B cell (primary cell): Measurements from ENCODE around the gene ADAMTS14. TPM values are rescaled to one million over a fixed set of nuclear protein-coding genes. Genes with fewer than 3 reads are reported as not detected.

Experiments used
- ATAC-seq: fragments of 200-7000 bp; cut with Tn5 transposase; one replicate; pipeline ENCODE4 v1.10.0; 2021; ENCODE audit warnings: low read depth, mild to moderate bottlenecking, moderate number of reproducible peaks, moderate library complexity
- CTCF ChIA-PET: fragments of 350-600 bp; sonication (Branson Sonifier 250); formaldehyde crosslinking; loops from one replicate; lab custom pipeline; 2021; ENCODE audit warnings: antibody characterized with exemption, inconsistent platforms; lab: Charles Lee
- POLR2A ChIA-PET: fragments of 350-600 bp; sonication (Branson Sonifier 250); formaldehyde crosslinking; loops from one replicate; lab custom pipeline; 2021; ENCODE audit warnings: antibody characterized with exemption; lab: Charles Lee
- DNase-seq: peaks from one replicate; pipeline ENCODE4 v3.0.0; 2013
- H2AFZ ChIP-seq: 2 replicates; pipeline ENCODE4 v1.6.1; 2012; ENCODE audit warnings: mild to moderate bottlenecking, low read depth, low read length; ENCODE audit not compliant: insufficient read depth, poor library complexity, severe bottlenecking
- H3K27ac ChIP-seq, 2 donors: 1 replicate in 1 of 2; 2 replicates in 1 of 2; pipeline ENCODE4 v1.5.1; 2012 to 2013; ENCODE audit warnings: low read length in 2 of 2, mild to moderate bottlenecking in 2 of 2, moderate library complexity in 1 of 2
- H3K27me3 ChIP-seq, 4 experiments: fragments of 200-600 bp in 1 of 4; sonication (generic) in 1 of 4; replicated peaks in 1 of 4; 1 replicate in 2 of 4; 2 replicates in 2 of 4; pipeline versions ENCODE4 v1.6.1 to v1.7.0; 2013 to 2016; ENCODE audit warnings: low read length in 3 of 4, mild to moderate bottlenecking in 2 of 4, mixed read lengths in 1 of 4, moderate library complexity in 1 of 4; ENCODE audit not compliant: insufficient read depth in 4 of 4, control insufficient read depth in 3 of 4; ENCODE audit errors: control extremely low read depth in 1 of 4
- H3K36me3 ChIP-seq, 2 experiments: replicated peaks in 1 of 2; 1 replicate in 1 of 2; 2 replicates in 1 of 2; pipeline versions ENCODE4 v1.6.1 to v1.7.1; 2013; ENCODE audit warnings: low read length in 1 of 2; ENCODE audit not compliant: insufficient read depth in 2 of 2, control insufficient read depth in 1 of 2; ENCODE audit errors: control extremely low read depth in 1 of 2, extremely low read depth in 1 of 2
- H3K4me1 ChIP-seq, 2 donors: fragments of 200-600 bp in 1 of 2; sonication (generic) in 1 of 2; 1 replicate in 1 of 2; 2 replicates in 1 of 2; pipeline versions ENCODE4 v1.5.1 to v1.6.1; 2013 to 2017; ENCODE audit warnings: low read length in 2 of 2; ENCODE audit not compliant: control insufficient read depth in 2 of 2, insufficient read depth in 2 of 2
- H3K4me2 ChIP-seq: replicated peaks from 2 replicates; pipeline ENCODE3; 2012; ENCODE audit warnings: mild to moderate bottlenecking, low read depth, low read length; ENCODE audit not compliant: poor library complexity, severe bottlenecking
- H3K4me3 ChIP-seq, 5 experiments: fragments of 200-600 bp in 1 of 5; sonication (generic) in 1 of 5; 1 replicate in 3 of 5; 2 replicates in 2 of 5; pipeline versions ENCODE4 v1.5.1 to v1.7.0; 2011 to 2016; ENCODE audit warnings: low read length in 4 of 5, mild to moderate bottlenecking in 4 of 5, low read depth in 2 of 5, control low read depth in 1 of 5, moderate library complexity in 1 of 5; ENCODE audit not compliant: insufficient read depth in 1 of 5; ENCODE audit errors: control extremely low read depth in 1 of 5, extremely low read depth in 1 of 5
- H3K79me2 ChIP-seq: fragments of 200-600 bp; sonication (generic); one replicate; pipeline ENCODE4 v1.6.0; 2016; ENCODE audit warnings: low read length; ENCODE audit not compliant: control insufficient read depth, insufficient read depth
- H3K9ac ChIP-seq: fragments of 200-600 bp; sonication (generic); 2 replicates; pipeline ENCODE4 v1.6.1; 2017; ENCODE audit warnings: mild to moderate bottlenecking, low read length, moderate library complexity
- H3K9me3 ChIP-seq, 3 donors: one replicate each; pipeline versions ENCODE4 v1.6.1 to v1.7.1; 2013; ENCODE audit warnings: low read length in 2 of 3; ENCODE audit not compliant: control insufficient read depth in 2 of 3, insufficient read depth in 1 of 3; ENCODE audit errors: control extremely low read depth in 1 of 3
- H4K20me1 ChIP-seq: 2 replicates; pipeline ENCODE4 v1.6.0; 2012; ENCODE audit warnings: mild to moderate bottlenecking, low read length; ENCODE audit not compliant: insufficient read depth, control insufficient read depth, poor library complexity, severe bottlenecking
- H3K27ac Mint-ChIP-seq: one replicate; pipeline ENCODE4 v1.8.0; 2021; ENCODE audit warnings: mixed read lengths
- H3K27me3 Mint-ChIP-seq: one replicate; pipeline ENCODE4 v1.8.0; 2021; ENCODE audit warnings: mixed read lengths
- H3K4me1 Mint-ChIP-seq: one replicate; pipeline ENCODE4 v1.8.0; 2021; ENCODE audit warnings: mixed read lengths
- H3K4me3 Mint-ChIP-seq: one replicate; pipeline ENCODE4 v1.8.0; 2021; ENCODE audit warnings: mixed read lengths
- H3K9me3 Mint-ChIP-seq: one replicate; pipeline ENCODE4 v1.8.0; 2022; ENCODE audit warnings: mixed read lengths; ENCODE audit not compliant: insufficient read depth
- CTCF ChIP-seq: fragments of 200-600 bp; IDR thresholded peaks from one replicate; pipeline ENCODE4 v1.8.0; 2022; ENCODE audit warnings: antibody characterized with exemption, mild to moderate bottlenecking
- EZH2 ChIP-seq: IDR thresholded peaks from 2 replicates; pipeline ENCODE4 v1.6.1; 2012; ENCODE audit warnings: borderline replicate concordance, low read depth, mild to moderate bottlenecking, moderate library complexity, low read length; ENCODE audit not compliant: insufficient read depth, poor library complexity, severe bottlenecking
- WGBS: methylation state at CpG from one replicate; pipeline ENCODE4 v1.1.5; 2013; ENCODE audit warnings: missing lambda C conversion rate; ENCODE audit not compliant: insufficient coverage; 5-methylcytosine and 5-hydroxymethylcytosine counted together
- intact Hi-C: fragments of 100-400 bp; cut with micrococcal nuclease; formaldehyde crosslinking; loops from one replicate; pipeline ENCODE4 v1.10.0; 2022
- polyA plus RNA-seq: library from polyadenylated mRNA; depleted of rRNA; stranded (reverse); fragments of >200 nt; gene quantifications from 2 replicates; pipeline ENCODE4 v1.2.3, GENCODE V29; 2012
- total RNA-seq, 2 donors: library from RNA; stranded (reverse); fragments of 120-200 nt in 1 of 2; gene quantifications; 1 replicate in 1 of 2; 2 replicates in 1 of 2; pipeline versions ENCODE4 v1.2.3 to v1.2.4, GENCODE V29; 2013 to 2022

Gene ADAMTS14
- total and polyA plus RNA-seq, 2 donors (not counting 1 experiment from before 2014, with no cell fraction given) = not detected

- no peaks in the 10 kb centered on the region for H3K4me1 Mint-ChIP-seq
- Histone ChIP-seq H3K27me3 (no peaks in the 10 kb centered on the region), H3K9ac (no peak overlapping the region), H3K4me2 (no peak overlapping the region), H3K4me3 (no peak overlapping the region), H3K9me3 (no peaks in the 10 kb centered on the region), H3K36me3 (no peaks in the 10 kb centered on the region), H3K79me2 (no peaks in the 10 kb centered on the region), H4K20me1 (no peaks in the 10 kb centered on the region), H3K4me1 (no peaks in the 10 kb centered on the region), H2AFZ (no peak overlapping the region), H3K27ac (no peak overlapping the region)
- POLR2A ChIA-PET = no interaction called here
- WGBS = 97% methylated on average over 15 of the region's 17 CpGs
- no peaks in the 10 kb centered on the region for H3K9me3 Mint-ChIP-seq
- intact Hi-C loops = no loop called here
- H3K27ac Mint-ChIP-seq = no peak overlapping the region
- ATAC-seq (no peak), DNase-seq (no peak)
- peaks cover 1% of the 10 kb centered on the region for H3K27me3 Mint-ChIP-seq
- CTCF ChIA-PET = no interaction called here
- TF ChIP-seq CTCF (no peak), EZH2 (no peak)
- no peak overlapping the region for H3K4me3 Mint-ChIP-seq
Measured at GRCh38 chr10:70743430-70743788, 71.1 kb downstream of the ADAMTS14 start.

GRCh38 chr10:70743879-70744278 is 71.6 kb downstream of the ADAMTS14 start:
- intact Hi-C loops = no loop called here
- Histone ChIP-seq H3K79me2 (no peaks in the 10 kb centered on the region), H3K27me3 (no peaks in the 10 kb centered on the region), H4K20me1 (no peaks in the 10 kb centered on the region), H3K27ac (no peak overlapping the region), H3K36me3 (no peaks in the 10 kb centered on the region), H3K4me3 (no peak overlapping the region), H3K9ac (no peak overlapping the region), H3K4me1 (no peaks in the 10 kb centered on the region), H2AFZ (no peak overlapping the region), H3K4me2 (no peak overlapping the region), H3K9me3 (no peaks in the 10 kb centered on the region)
- ChIA-PET CTCF (no interaction called here), POLR2A (no interaction called here)
- no peaks in the 10 kb centered on the region for H3K27me3 Mint-ChIP-seq
- no peaks in the 10 kb centered on the region for H3K4me1 Mint-ChIP-seq
- no peak overlapping the region for H3K4me3 Mint-ChIP-seq
- TF ChIP-seq EZH2 (no peak), CTCF (no peak)
- ATAC-seq (no peak), DNase-seq (no peak)
- H3K27ac Mint-ChIP-seq = no peak overlapping the region
- no peaks in the 10 kb centered on the region for H3K9me3 Mint-ChIP-seq
- 95% methylated on average over 11 of the region's 13 CpGs for WGBS
